ENCODE results near the gene DAAM1.

Gene DAAM1

GRCh38 chr14:59313658-59314608, 125.5 kb downstream of the DAAM1 start:
- TF ChIP-seq CTCF (IDR thresholded peaks at IDR 0.05; ENCODE audit: low read depth, low read length), result no peak
- no peak for DNase-seq (ENCODE audit: low read depth, low spot score)
- in situ Hi-C loops (cut with HindIII; ENCODE audit: low sequenced_read_pairs), result no loop called here
- H3K4me3 ChIP-seq (ENCODE audit: low read depth, low read length), result no peak overlapping the region

GRCh38 chr14:59314953-59315599, 126.6 kb downstream of the DAAM1 start:
- DNase-seq (ENCODE audit: low read depth, low spot score), result no peak
- TF ChIP-seq CTCF (IDR thresholded peaks at IDR 0.05; ENCODE audit: low read depth, low read length), result no peak
- in situ Hi-C loops (cut with HindIII; ENCODE audit: low sequenced_read_pairs), result no loop called here

GRCh38 chr14:59316151-59316830, 127.8 kb downstream of the DAAM1 start:
- in situ Hi-C loops (cut with HindIII; ENCODE audit: low sequenced_read_pairs), result no loop called here
- no peak for TF ChIP-seq CTCF (IDR thresholded peaks at IDR 0.05; ENCODE audit: low read depth, low read length)
- DNase-seq (ENCODE audit: low read depth, low spot score), result no peak
- no peak overlapping the region for H3K4me3 ChIP-seq (ENCODE audit: low read depth, low read length)

More at GRCh38 chr14:59314953-59315599, 126.6 kb downstream of the DAAM1 start:
- no peak overlapping the region for H3K4me3 ChIP-seq (ENCODE audit: low read depth, low read length)

- in situ Hi-C loops (cut with HindIII; ENCODE audit: low sequenced_read_pairs), result no loop called here
- no peak overlapping the region for H3K4me3 ChIP-seq (ENCODE audit: low read depth, low read length)
- no peak for DNase-seq (ENCODE audit: low read depth, low spot score)
- no peak for TF ChIP-seq CTCF (IDR thresholded peaks at IDR 0.05; ENCODE audit: low read depth, low read length)
Measured at GRCh38 chr14:59317346-59317745, 128.9 kb downstream of the DAAM1 start.

GRCh38 chr14:59317798-59318505, 129.5 kb downstream of the DAAM1 start:
- no peak overlapping the region for H3K4me3 ChIP-seq (ENCODE audit: low read depth, low read length)
- in situ Hi-C loops (cut with HindIII; ENCODE audit: low sequenced_read_pairs), result no loop called here
- no peak for DNase-seq (ENCODE audit: low read depth, low spot score)
- TF ChIP-seq CTCF (IDR thresholded peaks at IDR 0.05; ENCODE audit: low read depth, low read length), result no peak

- DNase-seq (ENCODE audit: low read depth, low spot score), result no peak
- in situ Hi-C loops (cut with HindIII; ENCODE audit: low sequenced_read_pairs), result no loop called here
- no peak for TF ChIP-seq CTCF (IDR thresholded peaks at IDR 0.05; ENCODE audit: low read depth, low read length)
- H3K4me3 ChIP-seq (ENCODE audit: low read depth, low read length), result no peak overlapping the region
Measured at GRCh38 chr14:59318908-59319307, 130.4 kb downstream of the DAAM1 start.
